CD4-positive, alpha-beta T cell treated with Interleukin-1 beta for 1 hour (primary cell): ENCODE results near the gene RAD18.

Source experiments
- DNase-seq, 2 donors: peaks; one replicate each; pipeline ENCODE4 v3.0.0-alpha.2; 2020 to 2022

The RAD18 gene

GRCh38 chr3:8984526-8984925, 21.3 kb upstream of the RAD18 start:
- DNase-seq, result no peak

GRCh38 chr3:8984081-8984480, 20.8 kb upstream of the RAD18 start:
- DNase-seq, result no peak

- no peak for DNase-seq
Measured at GRCh38 chr3:8983591-8983990, 20.3 kb upstream of the RAD18 start.

GRCh38 chr3:8983026-8983425, 19.8 kb upstream of the RAD18 start:
- DNase-seq, result no peak

GRCh38 chr3:8982509-8982908, 19.2 kb upstream of the RAD18 start:
- no peak for DNase-seq

GRCh38 chr3:8981700-8982099, 18.4 kb upstream of the RAD18 start:
- DNase-seq, result no peak

GRCh38 chr3:8981296-8981695, 18.0 kb upstream of the RAD18 start:
- no peak for DNase-seq

GRCh38 chr3:8980756-8981257, 17.5 kb upstream of the RAD18 start:
- DNase-seq, result no peak

GRCh38 chr3:8979262-8979661, 16.0 kb upstream of the RAD18 start:
- no peak for DNase-seq

GRCh38 chr3:8978551-8978950, 15.3 kb upstream of the RAD18 start:
- DNase-seq, result no peak

- no peak for DNase-seq
Measured at GRCh38 chr3:8976540-8977182, 13.4 kb upstream of the RAD18 start.

- DNase-seq, result no peak
Measured at GRCh38 chr3:8975081-8976020, 12.1 kb upstream of the RAD18 start.

GRCh38 chr3:8974458-8974857, 11.2 kb upstream of the RAD18 start:
- DNase-seq, result no peak

GRCh38 chr3:8972639-8973038, 9.4 kb upstream of the RAD18 start:
- DNase-seq, result peak in 1 of 2 donors; percentile 5

- DNase-seq, result peak; percentile 64 to 80
Measured at GRCh38 chr3:8970971-8971589, 7.8 kb upstream of the RAD18 start.

GRCh38 chr3:8969241-8969640, 6.0 kb upstream of the RAD18 start:
- DNase-seq, result no peak

- no peak for DNase-seq
Measured at GRCh38 chr3:8968375-8968882, 5.2 kb upstream of the RAD18 start.

- DNase-seq, result no peak
Measured at GRCh38 chr3:8967553-8967952, 4.3 kb upstream of the RAD18 start.

GRCh38 chr3:8966820-8967348, 3.6 kb upstream of the RAD18 start:
- no peak for DNase-seq

- DNase-seq, result no peak
Measured at GRCh38 chr3:8966150-8966819, 3.0 kb upstream of the RAD18 start.

GRCh38 chr3:8964436-8965370, 1.4 kb upstream of the RAD18 start:
- no peak for DNase-seq
